Hepatocyte (in vitro differentiated cells): Measurements from ENCODE around the gene VARS1. TPM values are rescaled to one million over a fixed set of nuclear protein-coding genes. Genes with fewer than 3 reads are reported as not detected.

Experiments used
- DNase-seq: peaks from one replicate; pipeline ENCODE4 v3.0.0-alpha.2; 2016; ENCODE audit warnings: low spot score
- H2AFZ ChIP-seq: fragments of 200-600 bp; sonication (generic); 2 replicates; pipeline ENCODE4 v1.6.0; 2016; ENCODE audit warnings: antibody characterized with exemption, mild to moderate bottlenecking
- H3K27ac ChIP-seq: fragments of 200-600 bp; sonication (generic); 2 replicates; pipeline ENCODE4 v1.5.1; 2016; ENCODE audit warnings: mild to moderate bottlenecking
- H3K27me3 ChIP-seq: fragments of 200-600 bp; sonication (generic); 2 replicates; pipeline ENCODE4 v1.6.1; 2016
- H3K36me3 ChIP-seq: fragments of 200-600 bp; sonication (generic); replicated peaks from 2 replicates; pipeline ENCODE4 v1.5.1; 2016; ENCODE audit warnings: low read depth; ENCODE audit not compliant: insufficient read depth
- H3K4me1 ChIP-seq: fragments of 200-600 bp; sonication (generic); 2 replicates; pipeline ENCODE4 v1.5.1; 2016; ENCODE audit warnings: mild to moderate bottlenecking, moderate library complexity; ENCODE audit not compliant: insufficient read depth
- H3K4me2 ChIP-seq: fragments of 200-600 bp; sonication (generic); 2 replicates; pipeline ENCODE4 v1.6.0; 2016
- H3K4me3 ChIP-seq: fragments of 200-600 bp; sonication (generic); 2 replicates; pipeline ENCODE4 v1.5.1; 2016; ENCODE audit warnings: mild to moderate bottlenecking
- H3K79me2 ChIP-seq: fragments of 200-600 bp; sonication (generic); 2 replicates; pipeline ENCODE4 v1.6.0; 2017; ENCODE audit warnings: mild to moderate bottlenecking
- H3K9me2 ChIP-seq: fragments of 200-600 bp; sonication (generic); replicated peaks from 2 replicates; pipeline ENCODE4 v1.6.0; 2017; ENCODE audit warnings: mild to moderate bottlenecking; ENCODE audit not compliant: insufficient read depth
- H3K9me3 ChIP-seq: fragments of 200-600 bp; sonication (generic); 2 replicates; pipeline ENCODE4 v1.5.1; 2016; ENCODE audit warnings: low read depth, mild to moderate bottlenecking
- H4K20me1 ChIP-seq: fragments of 200-600 bp; sonication (generic); 2 replicates; pipeline ENCODE4 v1.6.0; 2016; ENCODE audit warnings: mild to moderate bottlenecking; ENCODE audit not compliant: insufficient read depth, poor library complexity, severe bottlenecking
- CTCF ChIP-seq: fragments of 200-600 bp; sonication (generic); IDR thresholded peaks from 2 replicates; pipeline ENCODE4 v1.5.1; 2016; ENCODE audit warnings: antibody characterized with exemption, mild to moderate bottlenecking; ENCODE audit not compliant: poor library complexity
- EZH2 ChIP-seq: fragments of 200-600 bp; sonication (generic); IDR thresholded peaks from 2 replicates; pipeline ENCODE4 v1.6.1; 2016; ENCODE audit warnings: antibody characterized with exemption, mild to moderate bottlenecking, borderline replicate concordance
- EZH2phosphoT487 ChIP-seq: fragments of 200-600 bp; sonication (generic); IDR thresholded peaks from one replicate; pipeline ENCODE4 v1.6.1; 2018; ENCODE audit warnings: antibody characterized with exemption, mild to moderate bottlenecking, low read depth, moderate library complexity; ENCODE audit not compliant: unreplicated experiment, severe bottlenecking
- WGBS: methylation state at CpG from one replicate; pipeline ENCODE4 v1.1.6; 2016; ENCODE audit warnings: low lambda C conversion rate; ENCODE audit errors: missing lambda C conversion rate; 5-methylcytosine and 5-hydroxymethylcytosine counted together
- polyA plus RNA-seq: library from polyadenylated mRNA; unstranded; fragments of >200 nt; fragmentation: Nextera tagmentation; extraction: Ambion mirVana; gene quantifications from 2 replicates; pipeline ENCODE4 v1.2.1, GENCODE V29; 2016
- total RNA-seq: library from RNA; depleted of rRNA; stranded (reverse); fragments of >200 nt; gene quantifications from 2 replicates; pipeline ENCODE4 v1.2.3, GENCODE V29; 2014

The VARS1 gene
- total and polyA plus RNA-seq, 2 experiments from 2014 or later, result 36.6 to 51.0 TPM

DNA sequence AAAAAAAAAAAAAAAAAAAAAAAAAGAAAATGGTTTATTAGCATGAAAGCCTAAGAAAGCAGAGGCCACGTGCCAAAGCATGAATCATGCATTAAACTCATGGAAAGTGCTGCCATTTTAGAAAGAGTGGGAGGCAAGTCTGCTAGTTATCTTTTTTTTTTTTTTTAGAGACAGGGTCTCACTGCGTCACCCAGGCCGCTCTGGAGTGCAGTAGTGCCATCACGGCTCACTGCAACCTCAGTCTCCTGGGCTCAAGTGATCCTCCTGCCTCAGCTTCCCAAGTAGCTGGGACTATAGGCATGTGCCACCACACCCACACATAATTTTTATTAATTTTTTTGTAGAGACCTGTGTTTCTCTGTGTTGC, 23.6 kb downstream of the VARS1 start:
- peaks cover 13% of the 10 kb centered on the region for H3K4me1 ChIP-seq
- H3K4me2 ChIP-seq, result no peak overlapping the region
- WGBS, result 89% methylated on average over 4 of the region's 4 CpGs
- no peak overlapping the region for H3K4me3 ChIP-seq
- no peaks in the 10 kb centered on the region for H3K79me2 ChIP-seq
- TF ChIP-seq EZH2phosphoT487, result no peak
- TF ChIP-seq EZH2, result no peak
- TF ChIP-seq CTCF, result no peak
- DNase-seq, result no peak
- no peaks in the 10 kb centered on the region for H3K27me3 ChIP-seq
- no peaks in the 10 kb centered on the region for H4K20me1 ChIP-seq
- no peaks in the 10 kb centered on the region for H3K36me3 ChIP-seq
- H3K9me2 ChIP-seq, result no peaks in the 10 kb centered on the region
- no peak overlapping the region for H3K27ac ChIP-seq
- no peak overlapping the region for H2AFZ ChIP-seq
- no peaks in the 10 kb centered on the region for H3K9me3 ChIP-seq

- no peaks in the 10 kb centered on the region for H3K27me3 ChIP-seq
- no peaks in the 10 kb centered on the region for H3K9me3 ChIP-seq
- H3K4me1 ChIP-seq, result peaks cover 3% of the 10 kb centered on the region
- H3K36me3 ChIP-seq, result no peaks in the 10 kb centered on the region
- H2AFZ ChIP-seq, result no peak overlapping the region
- no peak overlapping the region for H3K4me3 ChIP-seq
- TF ChIP-seq EZH2phosphoT487, result no peak
- no peak for TF ChIP-seq EZH2
- no peak for TF ChIP-seq CTCF
- DNase-seq, result no peak
- H3K4me2 ChIP-seq, result no peak overlapping the region
- no peaks in the 10 kb centered on the region for H4K20me1 ChIP-seq
- H3K79me2 ChIP-seq, result no peaks in the 10 kb centered on the region
- no peaks in the 10 kb centered on the region for H3K9me2 ChIP-seq
- no peak overlapping the region for H3K27ac ChIP-seq
- 90% methylated on average over 2 of the region's 2 CpGs for WGBS
Observed at GRCh38 chr6:31770860-31771259, 24.7 kb downstream of the VARS1 start.

- no peaks in the 10 kb centered on the region for H3K9me3 ChIP-seq
- TF ChIP-seq EZH2, result no peak
- no peak for TF ChIP-seq EZH2phosphoT487
- peak; percentile 54 for TF ChIP-seq CTCF
- no peaks in the 10 kb centered on the region for H3K36me3 ChIP-seq
- no peaks in the 10 kb centered on the region for H3K27me3 ChIP-seq
- no peaks in the 10 kb centered on the region for H4K20me1 ChIP-seq
- H3K4me1 ChIP-seq, result no peaks in the 10 kb centered on the region
- WGBS, result 73% methylated on average over 12 of the region's 12 CpGs
- no peak overlapping the region for H3K4me2 ChIP-seq
- no peaks in the 10 kb centered on the region for H3K9me2 ChIP-seq
- H3K79me2 ChIP-seq, result no peaks in the 10 kb centered on the region
- H2AFZ ChIP-seq, result no peak overlapping the region
- DNase-seq, result peak; percentile 76
- no peak overlapping the region for H3K4me3 ChIP-seq
- no peak overlapping the region for H3K27ac ChIP-seq
Observed at GRCh38 chr6:31769684-31770371, 25.7 kb downstream of the VARS1 start.
